Middle frontal gyrus (tissue), 1 donor: Measurements from ENCODE around the gene CD27.
"Not testable (repeated sequence)": the region's sequence is repeated elsewhere in the genome, so short reads cannot be mapped to it uniquely, and the experiment has no call there.

ENCODE experiments used
- DNase-seq: peaks from one replicate; pipeline ENCODE4 v3.0.0-alpha.2; 2015; ENCODE audit warnings: low spot score; ENCODE audit errors: extremely low spot score

Gene CD27

GRCh38 chr12:6444704-6445688, at the start of gene CD27:
Gene CD27 (plus strand): TSS chr12:6444955. CDS start chr12:6445096, 141 bp downstream.
- DNase-seq = no peak

- DNase-seq = no peak
Observed at GRCh38 chr12:6396031-6396430, 48.7 kb upstream of the CD27 start.

- no peak for DNase-seq
Observed at GRCh38 chr12:6399884-6400644, 44.7 kb upstream of the CD27 start.

GRCh38 chr12:6404390-6404789, 40.4 kb upstream of the CD27 start:
- DNase-seq = no peak

- no peak for DNase-seq
Observed at GRCh38 chr12:6405963-6406362, 38.8 kb upstream of the CD27 start.

- no peak for DNase-seq
Observed at GRCh38 chr12:6407236-6407954, 37.4 kb upstream of the CD27 start.

- DNase-seq = no peak
Observed at GRCh38 chr12:6416596-6416995, 28.2 kb upstream of the CD27 start.

GRCh38 chr12:6418796-6419195, 26.0 kb upstream of the CD27 start:
- no peak for DNase-seq

GRCh38 chr12:6420364-6420763, 24.4 kb upstream of the CD27 start:
- DNase-seq = no peak

- peak; percentile 64 for DNase-seq
Observed at GRCh38 chr12:6423267-6424007, 21.3 kb upstream of the CD27 start.

- DNase-seq = no peak
Observed at GRCh38 chr12:6424008-6424347, 20.8 kb upstream of the CD27 start.

GRCh38 chr12:6424866-6425265, 19.9 kb upstream of the CD27 start:
- DNase-seq = no peak

- no peak for DNase-seq
Observed at GRCh38 chr12:6425590-6426531, 18.9 kb upstream of the CD27 start.

- DNase-seq = no peak
Observed at GRCh38 chr12:6426882-6427671, 17.7 kb upstream of the CD27 start.

- DNase-seq = not testable (repeated sequence)
Observed at GRCh38 chr12:6427796-6428195, 17.0 kb upstream of the CD27 start.

- DNase-seq = no peak
Observed at GRCh38 chr12:6428326-6428725, 16.4 kb upstream of the CD27 start.

- DNase-seq = peak; percentile 32
Observed at GRCh38 chr12:6430124-6430989, 14.4 kb upstream of the CD27 start.

- DNase-seq = no peak
Observed at GRCh38 chr12:6432991-6433390, 11.8 kb upstream of the CD27 start.
